ENCODE results near the gene ROPN1B.
"Not testable (repeated sequence)": the region's sequence is repeated elsewhere in the genome, so short reads cannot be mapped to it uniquely, and the experiment has no call there.

ROPN1B gene

DNA sequence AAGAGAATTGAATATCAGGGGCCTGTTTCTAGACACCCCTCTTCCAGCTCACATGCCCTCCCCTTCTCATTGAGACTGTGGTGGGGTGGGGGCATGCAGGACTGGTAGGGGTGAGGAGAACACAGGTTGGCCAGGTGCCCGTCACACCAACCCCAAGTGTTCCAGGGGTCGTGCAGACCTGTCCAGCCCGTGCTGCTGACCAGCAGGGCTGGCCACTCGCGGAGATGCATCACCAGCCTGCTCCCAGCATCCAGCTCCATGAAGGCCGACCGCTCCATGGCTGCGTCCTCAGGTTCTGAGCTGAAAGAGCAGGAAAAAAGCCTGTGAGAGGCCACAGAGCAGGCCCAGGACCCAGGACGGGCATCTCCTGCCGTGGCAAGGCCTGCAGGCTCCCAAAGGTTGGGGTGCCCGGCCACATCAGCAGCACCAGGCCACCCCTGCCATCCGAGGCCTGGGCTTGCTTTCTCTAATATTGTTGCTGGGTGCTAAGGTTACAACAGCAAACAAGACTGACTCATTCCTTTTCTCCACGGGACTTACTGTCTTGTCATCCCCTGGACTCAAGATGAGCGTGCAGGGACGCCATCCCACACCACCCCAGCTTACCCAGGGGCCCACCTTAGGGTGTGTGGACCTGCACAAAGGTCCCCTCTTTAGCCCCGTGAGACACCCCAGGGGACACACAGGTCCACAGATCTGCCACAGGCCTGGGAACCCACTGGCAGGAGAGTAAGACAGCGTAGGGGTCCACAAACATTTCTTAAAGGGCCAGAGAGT lies 35.4 kb upstream of the ROPN1B start:
- H3K4me1 ChIP-seq (ENCODE audit: control insufficient read depth, insufficient read depth, low read length); H3K27ac ChIP-seq (ENCODE audit: low read length); H3K9me3 ChIP-seq (ENCODE audit: control insufficient read depth, insufficient read depth, low read length); H3K36me3 ChIP-seq (ENCODE audit: control insufficient read depth, insufficient read depth, low read length); H3K27me3 ChIP-seq (ENCODE audit: control insufficient read depth, insufficient read depth, low read length); DNase-seq (ENCODE audit: low read depth, low spot score); H3K4me3 ChIP-seq (ENCODE audit: low read length): not testable (repeated sequence)
- WGBS (ENCODE audit: insufficient coverage, insufficient read length), result no CpG with 5 or more reads among the region's 17 CpGs

DNA sequence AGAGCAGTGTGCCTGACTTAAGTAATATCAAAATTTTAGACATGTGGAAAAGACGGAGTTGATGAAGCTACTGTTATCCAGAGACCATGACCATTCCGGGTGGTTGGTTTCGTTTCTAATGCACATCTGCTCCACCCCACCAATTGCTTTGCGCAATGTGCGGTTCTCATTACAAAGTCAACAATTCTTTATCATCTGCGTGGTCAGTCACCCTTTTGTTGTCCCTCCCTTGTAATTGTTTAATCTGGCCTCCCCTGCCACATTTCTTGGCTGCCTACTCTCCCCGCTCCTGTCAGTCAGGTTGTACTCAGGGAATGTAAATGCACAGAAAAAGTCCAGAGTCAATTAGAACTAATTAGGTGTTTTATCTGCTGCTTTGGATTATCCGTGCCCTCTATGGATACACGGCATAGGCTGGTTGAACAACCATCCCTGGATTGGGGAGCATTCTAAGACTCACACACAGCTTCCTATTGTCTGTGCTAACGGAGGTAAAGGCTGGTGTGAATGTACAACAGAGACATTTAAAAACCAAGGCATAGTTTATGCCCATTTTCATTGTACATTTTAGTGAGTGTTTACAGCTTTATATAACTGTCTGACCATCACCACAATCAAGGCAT lies 33.6 kb upstream of the ROPN1B start:
- not testable (repeated sequence) for H3K36me3 ChIP-seq (ENCODE audit: control insufficient read depth, insufficient read depth, low read length); H3K4me1 ChIP-seq (ENCODE audit: control insufficient read depth, insufficient read depth, low read length); DNase-seq (ENCODE audit: low read depth, low spot score); H3K27ac ChIP-seq (ENCODE audit: low read length); H3K4me3 ChIP-seq (ENCODE audit: low read length); H3K9me3 ChIP-seq (ENCODE audit: control insufficient read depth, insufficient read depth, low read length); H3K27me3 ChIP-seq (ENCODE audit: control insufficient read depth, insufficient read depth, low read length)
- WGBS (ENCODE audit: insufficient coverage, insufficient read length), result no CpG with 5 or more reads among the region's 10 CpGs

DNA sequence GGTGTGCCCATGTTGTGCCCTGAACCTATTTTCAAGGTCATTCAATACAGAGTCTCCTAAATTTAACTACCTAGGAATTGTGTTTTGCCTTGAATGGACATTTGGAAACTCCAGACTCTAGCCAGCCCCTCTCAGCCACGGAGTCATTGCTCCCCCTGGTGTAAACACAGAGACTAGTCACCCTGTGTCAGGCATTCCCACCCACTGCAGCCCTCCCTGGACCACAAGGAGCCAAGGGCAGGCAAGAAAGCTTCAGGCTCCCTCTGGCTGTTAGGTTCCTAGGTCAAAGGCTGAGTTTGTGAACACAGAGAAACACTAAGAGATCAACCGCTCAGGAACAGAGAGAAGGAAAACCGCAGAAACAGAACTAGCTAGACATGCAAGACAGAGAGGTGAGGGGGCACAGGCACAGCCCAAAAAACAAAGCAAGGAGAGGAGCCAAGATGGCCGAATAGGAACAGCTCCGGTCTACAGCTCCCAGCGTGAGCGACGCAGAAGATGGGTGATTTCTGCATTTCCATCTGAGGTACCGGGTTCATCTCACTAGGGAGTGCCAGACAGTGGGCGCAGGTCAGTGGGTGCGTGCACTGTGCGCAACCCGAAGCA lies 32.7 kb upstream of the ROPN1B start:
- not testable (repeated sequence) for H3K27ac ChIP-seq (ENCODE audit: low read length); H3K9me3 ChIP-seq (ENCODE audit: control insufficient read depth, insufficient read depth, low read length); H3K4me3 ChIP-seq (ENCODE audit: low read length); H3K27me3 ChIP-seq (ENCODE audit: control insufficient read depth, insufficient read depth, low read length); DNase-seq (ENCODE audit: low read depth, low spot score); H3K4me1 ChIP-seq (ENCODE audit: control insufficient read depth, insufficient read depth, low read length); H3K36me3 ChIP-seq (ENCODE audit: control insufficient read depth, insufficient read depth, low read length)
- WGBS (ENCODE audit: insufficient coverage, insufficient read length), result no CpG with 5 or more reads among the region's 13 CpGs

DNA sequence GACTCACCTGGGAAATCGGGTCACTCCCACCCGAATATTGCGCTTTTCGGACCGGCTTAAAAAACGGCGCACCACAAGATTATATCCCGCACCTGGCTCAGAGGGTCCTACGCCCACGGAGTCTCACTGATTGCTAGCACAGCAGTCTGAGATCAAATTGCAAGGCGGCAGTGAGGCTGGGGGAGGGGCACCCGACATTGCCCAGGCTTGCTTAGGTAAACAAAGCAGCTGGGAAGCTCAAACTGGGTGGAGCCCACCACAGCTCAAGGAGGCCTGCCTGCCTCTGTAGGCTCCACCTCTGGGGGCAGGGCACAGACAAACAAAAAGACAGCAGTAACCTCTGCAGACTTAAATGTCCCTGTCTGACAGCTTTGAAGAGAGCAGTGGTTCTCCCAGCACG lies 32.1 kb upstream of the ROPN1B start:
- not testable (repeated sequence) for DNase-seq (ENCODE audit: low read depth, low spot score); H3K27me3 ChIP-seq (ENCODE audit: control insufficient read depth, insufficient read depth, low read length); H3K9me3 ChIP-seq (ENCODE audit: control insufficient read depth, insufficient read depth, low read length); H3K4me3 ChIP-seq (ENCODE audit: low read length); H3K4me1 ChIP-seq (ENCODE audit: control insufficient read depth, insufficient read depth, low read length); H3K27ac ChIP-seq (ENCODE audit: low read length); H3K36me3 ChIP-seq (ENCODE audit: control insufficient read depth, insufficient read depth, low read length)
- WGBS (ENCODE audit: insufficient coverage, insufficient read length), result no CpG with 5 or more reads among the region's 13 CpGs

DNA sequence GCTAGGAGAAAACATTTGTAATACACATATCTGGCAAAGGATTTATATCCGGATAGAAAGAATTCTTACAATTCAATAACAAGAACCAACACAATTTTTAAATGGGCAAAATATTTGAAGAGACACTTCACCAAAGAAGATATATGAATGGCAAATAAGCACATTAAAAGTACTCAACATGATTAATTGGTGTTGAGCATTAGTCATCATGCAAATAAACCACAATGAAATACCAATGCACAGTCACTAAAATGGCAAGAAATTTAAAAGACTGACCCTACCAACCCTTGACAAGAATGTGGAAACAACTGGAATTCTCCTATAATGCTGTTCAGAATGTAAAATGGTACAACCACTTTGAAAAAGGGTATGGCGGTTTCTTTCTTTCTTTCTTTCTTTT lies 21.2 kb upstream of the ROPN1B start:
- not testable (repeated sequence) for H3K36me3 ChIP-seq (ENCODE audit: control insufficient read depth, insufficient read depth, low read length); H3K9me3 ChIP-seq (ENCODE audit: control insufficient read depth, insufficient read depth, low read length); DNase-seq (ENCODE audit: low read depth, low spot score); H3K27me3 ChIP-seq (ENCODE audit: control insufficient read depth, insufficient read depth, low read length); H3K4me3 ChIP-seq (ENCODE audit: low read length); H3K27ac ChIP-seq (ENCODE audit: low read length); H3K4me1 ChIP-seq (ENCODE audit: control insufficient read depth, insufficient read depth, low read length)
- no CpG with 5 or more reads among the region's 2 CpGs for WGBS (ENCODE audit: insufficient coverage, insufficient read length)

DNA sequence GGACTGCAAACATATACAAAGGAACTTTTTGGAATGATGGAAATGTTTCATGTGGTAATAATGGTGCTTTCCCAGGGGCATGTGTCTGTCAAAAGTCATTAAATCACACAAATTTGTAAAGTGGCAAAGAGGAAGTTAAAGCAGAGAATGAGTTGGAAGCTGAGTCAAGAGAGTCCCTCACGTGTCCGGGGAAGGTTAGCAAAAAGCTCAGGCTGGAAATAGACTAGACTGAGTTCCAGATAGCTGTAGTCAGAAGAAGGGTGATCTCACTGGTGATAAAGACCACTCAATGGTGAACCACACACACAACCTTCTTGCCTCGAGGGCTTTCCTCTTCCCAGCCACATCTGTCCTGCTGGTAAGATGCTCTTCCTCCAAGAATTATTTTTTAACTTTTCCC lies 20.1 kb upstream of the ROPN1B start:
- not testable (repeated sequence) for H3K27me3 ChIP-seq (ENCODE audit: control insufficient read depth, insufficient read depth, low read length); H3K4me1 ChIP-seq (ENCODE audit: control insufficient read depth, insufficient read depth, low read length); H3K27ac ChIP-seq (ENCODE audit: low read length); H3K36me3 ChIP-seq (ENCODE audit: control insufficient read depth, insufficient read depth, low read length); DNase-seq (ENCODE audit: low read depth, low spot score); H3K9me3 ChIP-seq (ENCODE audit: control insufficient read depth, insufficient read depth, low read length); H3K4me3 ChIP-seq (ENCODE audit: low read length)
- no CpG with 5 or more reads among the region's 3 CpGs for WGBS (ENCODE audit: insufficient coverage, insufficient read length)

- H3K4me3 ChIP-seq (ENCODE audit: low read length); H3K27ac ChIP-seq (ENCODE audit: low read length); H3K27me3 ChIP-seq (ENCODE audit: control insufficient read depth, insufficient read depth, low read length); H3K36me3 ChIP-seq (ENCODE audit: control insufficient read depth, insufficient read depth, low read length); H3K9me3 ChIP-seq (ENCODE audit: control insufficient read depth, insufficient read depth, low read length); DNase-seq (ENCODE audit: low read depth, low spot score); H3K4me1 ChIP-seq (ENCODE audit: control insufficient read depth, insufficient read depth, low read length): not testable (repeated sequence)
- no CpG with 5 or more reads among the region's 3 CpGs for WGBS (ENCODE audit: insufficient coverage, insufficient read length)
These were observed 17.8 kb upstream of the ROPN1B start for GRCh38 chr3:125951176-125951575.

- not testable (repeated sequence) for H3K36me3 ChIP-seq (ENCODE audit: control insufficient read depth, insufficient read depth, low read length); H3K4me3 ChIP-seq (ENCODE audit: low read length); H3K27me3 ChIP-seq (ENCODE audit: control insufficient read depth, insufficient read depth, low read length); H3K27ac ChIP-seq (ENCODE audit: low read length); H3K9me3 ChIP-seq (ENCODE audit: control insufficient read depth, insufficient read depth, low read length); H3K4me1 ChIP-seq (ENCODE audit: control insufficient read depth, insufficient read depth, low read length); DNase-seq (ENCODE audit: low read depth, low spot score)
- WGBS (ENCODE audit: insufficient coverage, insufficient read length), result no CpG with 5 or more reads among the region's 4 CpGs
These were observed 12.0 kb upstream of the ROPN1B start for GRCh38 chr3:125957020-125957419.

DNA sequence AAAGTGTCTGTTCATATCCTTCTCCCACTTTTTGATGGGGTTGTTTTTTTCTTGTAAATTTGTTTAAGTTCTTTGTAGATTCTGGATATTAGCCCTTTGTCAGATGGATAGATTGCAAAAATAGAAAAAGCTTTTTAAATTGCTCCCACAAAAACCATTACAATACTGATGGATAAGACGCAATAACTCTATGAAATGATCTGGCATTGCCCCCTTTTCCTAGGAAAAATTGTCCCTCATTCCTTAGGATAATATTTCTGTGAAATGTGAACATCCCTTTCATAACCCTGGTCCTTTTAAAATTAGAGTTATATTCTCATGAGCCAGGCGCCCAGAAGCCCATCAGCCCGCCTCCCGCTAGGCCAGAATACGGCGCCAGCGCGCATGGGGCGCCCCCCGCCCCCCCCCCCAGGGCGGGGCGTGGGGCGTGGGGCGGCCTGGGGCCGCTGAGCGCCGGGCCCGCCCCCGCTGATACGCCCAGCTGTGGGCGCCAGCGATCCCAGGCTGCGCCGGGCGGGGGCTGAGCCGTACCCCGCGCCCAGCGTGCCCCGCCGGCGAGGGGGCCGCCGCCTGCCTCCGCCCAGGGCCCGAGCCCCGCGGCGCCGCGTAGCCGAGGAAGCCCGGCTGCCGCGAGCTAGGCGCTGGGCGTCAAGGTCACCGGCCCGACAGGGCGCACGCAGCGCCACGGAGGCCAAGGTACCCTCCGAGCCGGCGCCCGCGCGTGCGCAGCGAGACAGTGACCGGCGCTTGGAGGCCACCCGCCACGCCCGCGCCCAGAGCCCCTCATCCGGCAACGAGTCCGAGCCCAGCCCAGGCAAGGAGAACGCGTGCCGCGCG lies 11.1 kb upstream of the ROPN1B start:
- DNase-seq (ENCODE audit: low read depth, low spot score), result no peak
- H3K36me3 ChIP-seq (ENCODE audit: control insufficient read depth, insufficient read depth, low read length), result no peaks in the 10 kb centered on the region; the same call in 1 of the 2 replicates
- no CpG with 5 or more reads among the region's 75 CpGs for WGBS (ENCODE audit: insufficient coverage, insufficient read length)
- no peaks in the 10 kb centered on the region for H3K27me3 ChIP-seq (ENCODE audit: control insufficient read depth, insufficient read depth, low read length)
- no peak overlapping the region for H3K27ac ChIP-seq (ENCODE audit: low read length)
- peak overlapping the region; percentile 32; the same call in 1 of the 2 replicates for H3K4me3 ChIP-seq (ENCODE audit: low read length)
- no peaks in the 10 kb centered on the region for H3K9me3 ChIP-seq (ENCODE audit: control insufficient read depth, insufficient read depth, low read length)
- H3K4me1 ChIP-seq (ENCODE audit: control insufficient read depth, insufficient read depth, low read length), result no peaks in the 10 kb centered on the region

GRCh38 chr3:125958511-125959316 lies 10.3 kb upstream of the ROPN1B start:
- H3K4me1 ChIP-seq (ENCODE audit: control insufficient read depth, insufficient read depth, low read length), result no peaks in the 10 kb centered on the region
- no peak for DNase-seq (ENCODE audit: low read depth, low spot score)
- WGBS (ENCODE audit: insufficient coverage, insufficient read length), result no CpG with 5 or more reads among the region's 46 CpGs
- no peak overlapping the region for H3K27ac ChIP-seq (ENCODE audit: low read length)
- H3K9me3 ChIP-seq (ENCODE audit: control insufficient read depth, insufficient read depth, low read length), result no peaks in the 10 kb centered on the region
- no peaks in the 10 kb centered on the region; the same call in 1 of the 2 replicates for H3K36me3 ChIP-seq (ENCODE audit: control insufficient read depth, insufficient read depth, low read length)
- H3K27me3 ChIP-seq (ENCODE audit: control insufficient read depth, insufficient read depth, low read length), result no peaks in the 10 kb centered on the region
- no peak overlapping the region; the same call in 1 of the 2 replicates for H3K4me3 ChIP-seq (ENCODE audit: low read length)
